RPMI7951 (cell line): ENCODE data around the gene TRIM23. TPM values are rescaled to one million over a fixed set of nuclear protein-coding genes. Genes with fewer than 3 reads are reported as not detected.

Experiments
- DNase-seq: peaks from one replicate; pipeline ENCODE4 v3.0.0-alpha.2; 2012; ENCODE audit warnings: low read depth
- total RNA-seq: library from RNA; depleted of rRNA; stranded (reverse); fragments of >200 nt; shearing (Covaris generic); gene quantifications from 2 replicates; pipeline ENCODE4 v1.2.3, GENCODE V29; 2014; rRNA removed

Gene TRIM23
- total RNA-seq, 1 experiment from 2014 or later: 14.9 TPM

DNA sequence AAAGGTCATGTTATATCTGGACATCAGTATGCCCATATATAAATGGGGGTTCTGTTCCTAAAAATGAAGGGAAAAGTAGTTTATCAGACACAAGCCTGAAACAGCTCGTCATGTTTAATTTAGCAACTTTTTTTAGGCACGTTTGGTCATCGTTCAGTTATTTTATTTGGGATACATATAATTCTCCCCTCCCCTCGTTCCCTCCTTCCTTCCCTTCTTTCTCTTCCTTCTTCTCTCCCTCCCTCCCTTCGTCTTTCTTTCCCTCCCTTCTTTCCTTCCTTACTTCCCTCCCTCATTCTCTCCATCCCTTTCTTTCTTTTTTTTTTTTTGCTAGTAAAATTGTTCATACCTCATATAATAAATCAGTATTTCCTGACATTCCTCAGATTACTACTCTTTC, 57.6 kb downstream of the TRIM23 start:
- DNase-seq: no peak

DNA sequence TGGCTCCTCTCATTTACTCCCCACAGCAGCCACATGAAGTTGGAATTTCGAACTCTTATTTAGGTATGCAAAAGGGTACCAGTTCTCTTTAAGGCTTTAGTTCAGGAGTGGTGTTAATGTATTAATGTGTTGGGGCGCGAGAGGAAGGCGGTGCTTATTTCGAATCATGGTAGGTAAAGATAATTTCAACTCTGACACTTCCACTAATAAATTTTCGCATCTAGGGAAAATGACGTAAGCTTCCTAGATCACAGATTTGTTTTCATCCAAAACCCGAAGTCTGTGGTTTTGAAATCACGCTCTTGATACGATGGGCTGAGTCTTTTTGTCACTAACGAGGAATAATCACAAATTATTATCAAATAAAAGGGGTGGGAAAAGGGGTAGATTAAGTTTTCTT, 60.4 kb downstream of the TRIM23 start:
- peak; percentile 1 for DNase-seq

DNA sequence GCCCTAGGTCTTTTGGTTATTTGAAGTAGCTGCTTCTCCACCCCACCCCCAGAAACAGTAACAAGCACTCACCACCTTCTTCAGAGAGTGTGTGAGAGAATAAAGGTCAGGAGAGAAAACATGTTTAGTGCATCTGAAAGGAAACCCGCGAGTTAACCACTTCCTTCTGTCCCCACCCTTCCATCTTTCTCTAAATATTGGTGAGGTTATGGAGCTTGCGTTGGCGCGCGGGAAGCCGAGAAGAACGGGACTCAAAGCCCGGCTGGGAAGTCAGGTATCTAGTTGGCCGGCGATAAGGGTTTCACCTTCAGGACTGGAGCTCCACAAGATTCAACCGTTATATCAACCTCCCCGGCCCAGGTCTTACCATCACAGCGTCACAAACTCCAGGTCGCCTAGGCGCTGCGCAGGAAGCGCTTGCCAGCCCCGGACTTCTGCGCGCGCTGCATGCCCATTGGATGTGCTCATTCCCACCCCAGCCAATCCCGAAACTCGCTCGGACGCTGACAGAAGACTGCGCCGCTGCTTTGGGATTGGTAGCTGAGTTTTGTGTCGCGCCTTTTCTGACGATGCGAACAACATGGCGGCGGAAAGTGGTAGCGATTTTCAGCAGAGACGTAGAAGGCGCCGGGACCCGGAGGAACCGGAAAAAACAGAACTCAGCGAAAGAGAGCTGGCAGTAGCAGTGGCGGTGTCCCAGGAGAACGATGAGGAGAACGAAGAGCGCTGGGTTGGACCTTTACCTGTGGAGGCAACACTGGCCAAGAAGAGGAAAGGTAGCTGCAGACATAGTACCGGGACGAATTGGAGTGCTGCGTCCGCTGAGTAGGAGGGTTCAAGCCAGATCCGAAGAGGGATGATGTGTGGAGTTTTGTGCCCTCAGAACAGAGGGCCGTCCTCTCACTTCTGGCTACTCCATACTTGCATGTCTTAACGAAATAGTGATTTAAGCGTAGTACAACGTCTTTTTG, 61.1 kb downstream of the TRIM23 start, which contains the start of the genes CENPK and PPWD1:
Gene CENPK, minus strand, starts transcription at position 438 of the 971 bp plus-strand sequence. CDS start 8,261 bp downstream, outside the sequence.
Gene PPWD1, plus strand, starts transcription at position 566 of the 971 bp plus-strand sequence. Its CDS starts 15 bp downstream, at position 581.
- peak; percentile 92 for DNase-seq

DNA sequence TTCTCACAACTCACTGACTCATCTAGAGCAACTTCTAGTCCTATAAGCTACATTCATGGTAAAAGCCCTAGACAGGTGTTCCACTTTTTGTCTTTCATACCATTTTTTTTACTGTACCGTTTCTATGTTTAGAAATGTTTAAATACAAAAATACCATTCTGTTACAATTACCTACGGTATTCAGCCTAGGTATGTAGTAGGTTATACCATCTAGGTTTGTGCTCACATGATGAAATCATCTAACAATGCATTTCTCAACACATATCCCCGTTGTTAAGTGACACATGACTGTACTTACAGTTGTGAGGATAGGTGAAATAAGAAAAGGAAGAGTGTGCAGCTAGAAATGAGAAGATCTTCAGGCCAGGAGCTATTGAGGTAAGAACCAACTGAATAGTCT, 67.4 kb downstream of the TRIM23 start:
- DNase-seq: no peak

DNA sequence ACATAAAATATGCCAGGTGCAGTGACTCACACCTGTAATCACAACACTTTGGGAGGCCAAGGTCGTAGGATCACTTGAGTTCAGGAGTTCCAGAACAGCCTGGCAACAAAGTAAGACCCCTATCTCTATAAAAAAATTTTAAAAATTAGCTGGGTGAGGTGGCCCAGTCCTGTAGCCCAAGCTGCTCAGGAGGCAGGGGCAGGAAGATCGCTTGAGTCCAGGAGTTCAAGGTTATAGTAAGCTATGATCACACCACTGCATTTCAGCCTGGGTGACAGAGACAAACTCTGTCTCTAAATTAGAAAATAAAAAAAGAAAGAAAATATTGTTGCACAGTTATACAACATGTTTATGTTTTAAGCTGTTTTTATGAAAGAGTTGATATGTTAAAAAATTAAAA, 68.0 kb downstream of the TRIM23 start:
- DNase-seq: no peak

DNA sequence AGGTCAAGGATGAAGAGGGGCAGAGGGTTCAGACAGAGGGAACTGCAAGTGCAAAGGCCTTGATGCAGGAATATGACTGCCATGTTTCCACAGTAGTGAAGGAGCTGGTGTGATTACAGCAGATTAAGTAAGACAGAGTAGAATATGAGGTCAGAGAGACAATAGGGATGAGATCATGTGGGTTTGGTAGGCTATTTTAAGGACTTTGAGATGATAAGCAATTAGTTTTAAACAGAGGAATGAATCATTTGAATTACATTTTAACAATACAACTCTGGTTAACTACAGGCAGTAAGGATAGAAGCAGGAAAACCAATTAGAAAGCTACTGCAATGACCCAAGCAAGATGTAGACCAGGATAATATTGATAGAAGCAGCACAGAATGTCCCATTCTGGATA, 68.8 kb downstream of the TRIM23 start:
- DNase-seq: no peak

DNA sequence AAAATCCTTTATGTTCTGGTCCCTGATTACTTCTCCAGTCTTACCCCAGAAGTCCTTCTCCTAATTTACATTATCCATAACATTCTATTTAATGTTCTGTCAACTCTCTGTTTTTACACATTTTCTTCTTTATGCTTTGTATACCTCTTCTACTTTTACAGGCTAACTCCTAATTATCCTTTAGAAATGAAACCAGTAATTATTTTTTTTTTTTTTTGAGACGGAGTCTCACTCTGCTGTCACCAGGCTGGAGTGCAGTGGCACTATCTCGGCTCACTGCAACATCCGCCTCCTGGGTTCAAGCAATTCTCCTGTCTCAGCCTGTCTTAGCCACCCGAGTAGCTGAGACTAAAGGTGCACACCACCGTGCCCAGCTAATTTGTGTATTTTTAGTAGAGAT, 70.2 kb downstream of the TRIM23 start:
- no peak for DNase-seq

DNA sequence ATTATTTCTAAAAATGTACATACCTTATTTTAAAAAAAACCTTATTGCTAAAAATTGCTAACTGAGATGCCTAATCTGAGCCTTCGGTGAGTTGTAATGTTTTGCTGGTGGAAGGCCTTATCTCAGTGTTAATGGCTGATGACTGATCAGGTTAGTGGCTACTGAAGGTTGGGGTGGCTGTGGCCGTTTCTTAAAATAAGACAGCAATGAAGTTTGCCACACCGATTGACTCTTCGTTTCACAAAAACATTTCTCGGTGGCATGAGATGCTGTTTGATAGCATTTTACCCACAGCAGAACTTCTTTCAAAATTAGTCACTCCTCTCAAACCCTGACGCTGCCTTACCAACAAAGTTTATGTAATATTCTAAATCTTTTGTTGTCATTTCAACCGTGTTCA, 75.9 kb downstream of the TRIM23 start:
- no peak for DNase-seq

DNA sequence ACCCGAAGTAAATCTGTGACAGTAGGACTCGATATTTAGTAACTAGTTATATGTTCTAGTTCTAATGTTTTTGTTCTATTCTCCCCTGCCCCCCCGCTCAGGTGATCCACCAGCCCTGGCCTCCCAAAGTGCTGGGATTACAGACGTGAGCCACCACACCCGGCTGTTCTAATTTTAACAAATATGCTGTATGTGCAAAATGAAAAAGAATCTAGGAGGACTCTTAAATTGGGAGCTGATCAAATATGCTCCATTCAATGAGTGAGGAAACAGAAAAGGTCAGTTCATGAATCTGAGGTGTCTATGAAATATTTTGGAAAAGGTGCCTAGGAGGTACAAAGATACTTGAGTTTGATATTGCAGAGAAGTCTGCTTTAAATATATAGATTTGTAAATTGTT, 78.0 kb downstream of the TRIM23 start:
- DNase-seq: no peak

DNA sequence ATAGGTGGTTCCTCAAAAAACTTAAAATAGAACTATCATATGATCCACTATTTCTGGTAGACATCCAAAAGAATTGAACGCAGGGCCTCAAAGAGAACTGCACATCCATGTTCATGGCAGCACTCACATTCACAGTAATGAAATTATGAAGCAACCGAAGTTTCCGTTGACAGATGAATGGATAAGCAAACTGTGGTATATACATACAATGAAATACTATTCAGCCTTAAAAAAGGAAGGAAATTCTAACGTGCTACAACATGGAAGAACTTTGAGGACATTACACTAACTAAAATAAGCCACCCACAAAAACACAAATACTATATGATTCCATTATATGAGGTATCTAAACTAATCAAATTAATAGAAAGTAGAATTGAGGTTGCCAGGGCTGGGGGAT, 79.7 kb downstream of the TRIM23 start:
- no peak for DNase-seq

DNA sequence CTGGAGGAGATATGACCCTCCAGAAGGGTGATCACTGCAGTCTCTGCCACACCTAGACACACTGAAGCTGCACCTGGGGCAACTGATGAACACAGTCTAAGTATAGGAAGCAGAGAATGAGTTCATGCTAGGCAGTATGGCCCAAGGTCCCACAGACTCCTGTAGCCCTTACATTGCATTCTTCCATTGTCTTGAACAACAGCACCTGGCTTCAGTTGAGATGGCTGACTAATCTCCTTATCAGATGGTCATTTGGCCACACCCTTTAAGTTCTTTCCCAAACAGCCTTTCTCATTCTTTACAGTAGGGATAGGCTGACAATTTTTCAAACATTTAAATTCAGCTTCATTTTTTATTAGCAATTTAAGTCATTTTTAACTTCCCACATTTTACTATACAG, 84.3 kb downstream of the TRIM23 start:
- peak; percentile 15 for DNase-seq

Other genes with a start within 250 kb of the TRIM23 start
- gene ADAMTS6, start 142.4 kb downstream of the TRIM23 start, total RNA-seq: 10.3 and 14.3 TPM in 2 replicates
- gene CENPK, start 61.2 kb downstream of the TRIM23 start, total RNA-seq: 51.2 and 65.5 TPM in 2 replicates
- 26.7 and 27.5 TPM in 2 replicates for gene PPWD1, start 61.0 kb downstream of the TRIM23 start, total RNA-seq
- 6.2 and 6.4 TPM in 2 replicates for gene SHLD3, start 694 bp upstream of the TRIM23 start, total RNA-seq
- 32.4 and 42.8 TPM in 2 replicates for gene TRAPPC13, start 694 bp upstream of the TRIM23 start, total RNA-seq
- 7.7 and 9.0 TPM in 2 replicates for gene SGTB, start 97.8 kb upstream of the TRIM23 start, total RNA-seq
- 22.6 and 24.6 TPM in 2 replicates for gene NLN, start 97.9 kb upstream of the TRIM23 start, total RNA-seq